CD4-positive, alpha-beta T cell (primary cell): ENCODE measurements around the gene ZC3H7A. TPM values are rescaled to one million over a fixed set of nuclear protein-coding genes. Genes with fewer than 3 reads are reported as not detected.

Experiments used
- ATAC-seq: fragments of 200-7000 bp; cut with Tn5 transposase; one replicate; pipeline ENCODE4 v1.10.0; 2022; ENCODE audit warnings: mild to moderate bottlenecking; ENCODE audit not compliant: poor library complexity
- CTCF ChIA-PET: fragments of 350-600 bp; sonication (Branson Sonifier 250); formaldehyde crosslinking; loops from one replicate; lab custom pipeline; 2021; ENCODE audit warnings: antibody characterized with exemption, inconsistent platforms; lab: Charles Lee
- POLR2A ChIA-PET: fragments of 350-600 bp; sonication (Branson Sonifier 250); formaldehyde crosslinking; loops from one replicate; lab custom pipeline; 2021; ENCODE audit warnings: antibody characterized with exemption, inconsistent platforms; lab: Charles Lee
- DNase-seq, 14 experiments: peaks; one replicate each; pipeline ENCODE4 v3.0.0-alpha.2; 2013 to 2020; ENCODE audit warnings: mixed read lengths in 2 of 14
- H3K27ac ChIP-seq, 2 donors: one replicate each; pipeline versions ENCODE4 v1.5.1 to v1.7.0; 2013; ENCODE audit warnings: low read length in 2 of 2, low read depth in 1 of 2, mild to moderate bottlenecking in 1 of 2
- H3K27me3 ChIP-seq, 2 experiments: 1 replicate in 1 of 2; 2 replicates in 1 of 2; pipeline versions ENCODE4 v1.6.1 to v1.7.0; 2013; ENCODE audit warnings: low read length in 2 of 2, control low read depth in 1 of 2, mild to moderate bottlenecking in 1 of 2, moderate library complexity in 1 of 2; ENCODE audit not compliant: insufficient read depth in 2 of 2, control insufficient read depth in 1 of 2
- H3K36me3 ChIP-seq: one replicate; pipeline ENCODE4 v1.6.1; 2013; ENCODE audit warnings: low read length, control low read depth; ENCODE audit not compliant: insufficient read depth
- H3K4me1 ChIP-seq: one replicate; pipeline ENCODE4 v1.6.1; 2013; ENCODE audit warnings: low read length, control low read depth; ENCODE audit not compliant: insufficient read depth
- H3K4me3 ChIP-seq: one replicate; pipeline ENCODE4 v1.5.1; 2013; ENCODE audit warnings: mild to moderate bottlenecking, low read length, moderate library complexity
- H3K9me3 ChIP-seq, 2 experiments: 1 replicate in 1 of 2; 2 replicates in 1 of 2; pipeline versions ENCODE4 v1.6.1 to v1.7.0; 2013; ENCODE audit warnings: low read length in 2 of 2, mild to moderate bottlenecking in 2 of 2, control low read depth in 1 of 2, moderate library complexity in 1 of 2; ENCODE audit not compliant: control insufficient read depth in 1 of 2, insufficient read depth in 1 of 2
- H3K27ac Mint-ChIP-seq: one replicate; pipeline ENCODE4 v1.8.0; 2020; ENCODE audit warnings: mixed read lengths
- H3K27me3 Mint-ChIP-seq: one replicate; pipeline ENCODE4 v1.8.0; 2021; ENCODE audit warnings: mixed read lengths
- H3K36me3 Mint-ChIP-seq: one replicate; pipeline ENCODE4 v1.8.0; 2021; ENCODE audit warnings: low read depth, mixed read lengths
- H3K4me1 Mint-ChIP-seq: one replicate; pipeline ENCODE4 v1.8.0; 2021; ENCODE audit warnings: low read depth, mixed read lengths
- H3K4me3 Mint-ChIP-seq: one replicate; pipeline ENCODE4 v1.8.0; 2020; ENCODE audit warnings: mild to moderate bottlenecking, mixed read lengths
- H3K9me3 Mint-ChIP-seq: one replicate; pipeline ENCODE4 v1.8.0; 2020; ENCODE audit warnings: mixed read lengths
- intact Hi-C, 2 experiments: fragments of 100-400 bp; cut with DNase I in 1 of 2; cut with micrococcal nuclease in 1 of 2; formaldehyde crosslinking; loops; one replicate each; pipeline versions ENCODE4 v1.15.1 to v1.9.0; 2023 to 2025; cut with DNase I, micrococcal nuclease
- total RNA-seq, 174 experiments: library from RNA in 2 of 174; stranded (reverse) in 2 of 174; gene quantifications; one replicate each; pipeline ENCODE4 v1.2.3 and lab custom pipeline; 2021 to 2026
- TF ChIP-seq, protein P1 (sequence below): fragments of 200-600 bp; IDR thresholded peaks from one replicate; pipeline ENCODE4 v1.8.0; 2022; ENCODE audit warnings: antibody characterized with exemption, mild to moderate bottlenecking

ZC3H7A gene
- total RNA-seq, 2 experiments from 2014 or later = 131 to 143 TPM

DNA sequence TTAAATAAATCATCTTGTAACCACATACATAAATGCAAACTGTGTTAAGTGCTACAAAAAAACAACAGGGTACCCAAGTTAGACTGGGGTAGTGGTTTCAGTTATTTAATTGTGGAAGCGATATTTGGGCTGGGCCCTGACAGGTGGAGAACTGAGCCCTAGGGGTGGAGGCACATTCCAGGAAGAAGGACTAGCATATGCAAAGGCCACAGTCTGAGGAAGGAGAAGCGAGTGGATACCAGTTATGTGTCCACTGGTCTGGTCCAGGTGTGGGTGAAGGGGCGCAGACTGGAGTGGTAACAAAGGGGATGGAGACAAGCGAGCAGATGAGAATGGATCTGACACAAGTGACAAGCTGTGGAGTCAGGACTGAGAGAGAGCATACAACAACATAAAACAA, 77.3 kb downstream of the ZC3H7A start:
- peaks cover 10% of the 10 kb centered on the region for H3K4me1 Mint-ChIP-seq
- H3K9me3 Mint-ChIP-seq = no peaks in the 10 kb centered on the region
- TF ChIP-seq, protein P1, sequence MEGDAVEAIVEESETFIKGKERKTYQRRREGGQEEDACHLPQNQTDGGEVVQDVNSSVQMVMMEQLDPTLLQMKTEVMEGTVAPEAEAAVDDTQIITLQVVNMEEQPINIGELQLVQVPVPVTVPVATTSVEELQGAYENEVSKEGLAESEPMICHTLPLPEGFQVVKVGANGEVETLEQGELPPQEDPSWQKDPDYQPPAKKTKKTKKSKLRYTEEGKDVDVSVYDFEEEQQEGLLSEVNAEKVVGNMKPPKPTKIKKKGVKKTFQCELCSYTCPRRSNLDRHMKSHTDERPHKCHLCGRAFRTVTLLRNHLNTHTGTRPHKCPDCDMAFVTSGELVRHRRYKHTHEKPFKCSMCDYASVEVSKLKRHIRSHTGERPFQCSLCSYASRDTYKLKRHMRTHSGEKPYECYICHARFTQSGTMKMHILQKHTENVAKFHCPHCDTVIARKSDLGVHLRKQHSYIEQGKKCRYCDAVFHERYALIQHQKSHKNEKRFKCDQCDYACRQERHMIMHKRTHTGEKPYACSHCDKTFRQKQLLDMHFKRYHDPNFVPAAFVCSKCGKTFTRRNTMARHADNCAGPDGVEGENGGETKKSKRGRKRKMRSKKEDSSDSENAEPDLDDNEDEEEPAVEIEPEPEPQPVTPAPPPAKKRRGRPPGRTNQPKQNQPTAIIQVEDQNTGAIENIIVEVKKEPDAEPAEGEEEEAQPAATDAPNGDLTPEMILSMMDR = no peak
- no peak overlapping the region for H3K27ac Mint-ChIP-seq
- no peaks in the 10 kb centered on the region for H3K27me3 ChIP-seq
- no peak overlapping the region for H3K4me3 ChIP-seq
- peaks cover 57% of the 10 kb centered on the region for H3K36me3 ChIP-seq
- no peak overlapping the region for H3K27ac ChIP-seq
- peaks cover 78% of the 10 kb centered on the region for H3K36me3 Mint-ChIP-seq
- ChIA-PET POLR2A (no interaction called here), CTCF (interaction anchor here (1.7 kb wide), 1 partner anchor 312 kb away, joined by 4 read pairs; no protein-coding TSS in a partner anchor)
- H3K27me3 Mint-ChIP-seq = no peaks in the 10 kb centered on the region
- intact Hi-C loops = loop anchor here in 1 of 2 experiments (5.0 kb wide), 1 partner anchor 93 kb away; no protein-coding TSS in a partner anchor
- H3K4me1 ChIP-seq = no peaks in the 10 kb centered on the region
- H3K9me3 ChIP-seq = no peaks in the 10 kb centered on the region
- ATAC-seq (no peak), DNase-seq (no peak)
- no peak overlapping the region for H3K4me3 Mint-ChIP-seq

DNA sequence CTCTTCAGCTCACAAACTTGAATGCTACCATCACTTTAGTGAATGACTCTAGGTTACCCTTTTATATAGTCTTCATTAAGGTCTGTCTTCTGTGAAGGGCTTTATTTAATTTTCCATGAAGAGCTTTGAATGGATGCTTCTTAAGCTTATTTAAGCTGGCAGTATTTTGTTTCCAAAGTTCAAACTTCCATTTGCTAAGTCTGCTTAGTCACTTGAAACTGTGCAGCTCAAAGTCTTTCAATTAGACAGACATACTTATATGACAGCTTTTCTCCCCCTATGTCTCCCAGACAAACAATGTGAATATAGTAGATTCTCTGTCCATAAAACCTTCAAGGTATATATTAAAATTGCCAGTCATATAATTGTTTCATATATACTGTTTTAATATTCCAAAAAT, 77.9 kb downstream of the ZC3H7A start:
- DNase-seq (no peak), ATAC-seq (no peak)
- H3K4me3 Mint-ChIP-seq = no peak overlapping the region
- intact Hi-C loops = loop anchor here in 1 of 2 experiments (5.0 kb wide), 1 partner anchor 93 kb away; no protein-coding TSS in a partner anchor
- ChIA-PET CTCF (interaction anchor here (1.1 to 1.7 kb wide), 3 partner anchors 78 to 311 kb away, joined by 4 read pairs; partner anchors contain the start of gene ZC3H7A), POLR2A (no interaction called here)
- no peaks in the 10 kb centered on the region for H3K9me3 ChIP-seq
- no peaks in the 10 kb centered on the region for H3K27me3 ChIP-seq
- TF ChIP-seq, protein P1 = no peak
- H3K4me3 ChIP-seq = no peak overlapping the region
- H3K9me3 Mint-ChIP-seq = no peaks in the 10 kb centered on the region
- H3K4me1 Mint-ChIP-seq = peaks cover 15% of the 10 kb centered on the region
- H3K27ac Mint-ChIP-seq = no peak overlapping the region
- H3K36me3 ChIP-seq = peaks cover 55% of the 10 kb centered on the region
- peaks cover 77% of the 10 kb centered on the region for H3K36me3 Mint-ChIP-seq
- H3K4me1 ChIP-seq = no peaks in the 10 kb centered on the region
- H3K27ac ChIP-seq = no peak overlapping the region
- H3K27me3 Mint-ChIP-seq = no peaks in the 10 kb centered on the region

DNA sequence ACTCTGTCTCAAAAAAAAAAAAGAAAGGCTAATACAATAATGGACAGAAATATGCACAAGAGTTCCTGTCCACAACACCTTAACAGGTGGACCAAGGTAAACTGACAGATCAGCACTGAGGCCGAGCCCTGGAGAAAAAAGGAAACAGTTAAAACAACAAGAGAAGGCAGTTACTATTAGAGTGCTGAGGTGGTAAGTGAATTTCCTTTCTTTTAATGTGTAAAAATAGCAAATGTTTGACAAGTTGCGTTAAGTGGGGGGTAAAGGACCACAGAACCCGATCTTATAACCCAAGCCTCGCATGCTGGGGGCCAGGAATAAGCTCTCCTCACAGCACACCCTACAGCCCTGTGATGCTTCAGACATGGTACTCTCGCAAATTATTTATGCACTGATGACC, 79.2 kb downstream of the ZC3H7A start:
- H3K4me1 Mint-ChIP-seq = peaks cover 15% of the 10 kb centered on the region
- H3K36me3 Mint-ChIP-seq = peaks cover 79% of the 10 kb centered on the region
- DNase-seq (no peak), ATAC-seq (no peak)
- CTCF ChIA-PET = interaction anchor here (0.7 to 1.7 kb wide), 4 partner anchors 9 to 748 kb away, joined by 3 to 4 read pairs (median 4); no protein-coding TSS in a partner anchor
- H3K27ac ChIP-seq = no peak overlapping the region
- H3K27ac Mint-ChIP-seq = no peak overlapping the region
- H3K4me3 Mint-ChIP-seq = no peak overlapping the region
- H3K9me3 Mint-ChIP-seq = no peaks in the 10 kb centered on the region
- intact Hi-C loops = loop anchor here in 1 of 2 experiments (5.0 kb wide), 1 partner anchor 94 kb away; no protein-coding TSS in a partner anchor
- peaks cover 54% of the 10 kb centered on the region for H3K36me3 ChIP-seq
- no peaks in the 10 kb centered on the region for H3K27me3 Mint-ChIP-seq
- TF ChIP-seq, protein P1 = no peak
- H3K4me3 ChIP-seq = no peak overlapping the region
- POLR2A ChIA-PET = no interaction called here
- H3K27me3 ChIP-seq = no peaks in the 10 kb centered on the region
- H3K4me1 ChIP-seq = no peaks in the 10 kb centered on the region
- H3K9me3 ChIP-seq = no peaks in the 10 kb centered on the region
